GM23338 (cell line): Measurements from ENCODE around the gene AADACL3. TPM values are rescaled to one million over a fixed set of nuclear protein-coding genes. Genes with fewer than 3 reads are reported as not detected.

Experiments
- ATAC-seq: fragments of 200-7000 bp; cut with Tn5 transposase; 3 replicates; pipeline ENCODE4 v1.9.1; 2020
- DNase-seq: peaks from one replicate; pipeline ENCODE4 v3.0.0-alpha.2; 2015; ENCODE audit warnings: low spot score
- H2AFZ ChIP-seq: fragments of 200-600 bp; sonication (generic); 2 replicates; pipeline ENCODE4 v1.8.0; 2016; ENCODE audit warnings: antibody characterized with exemption, mild to moderate bottlenecking, moderate library complexity
- H3F3A ChIP-seq: fragments of 200-600 bp; sonication (generic); replicated peaks from 2 replicates; pipeline ENCODE4 v1.8.0; 2017; ENCODE audit warnings: antibody characterized with exemption, mixed run types, low read depth
- H3K27ac ChIP-seq: fragments of 200-600 bp; sonication (generic); 2 replicates; pipeline ENCODE4 v1.6.1; 2016; ENCODE audit warnings: low read depth
- H3K27me3 ChIP-seq: fragments of 200-600 bp; sonication (generic); 2 replicates; pipeline ENCODE4 v1.8.0; 2016; ENCODE audit warnings: mild to moderate bottlenecking, mixed run types, moderate library complexity; ENCODE audit not compliant: insufficient read depth
- H3K36me3 ChIP-seq: fragments of 200-600 bp; sonication (generic); 2 replicates; pipeline ENCODE4 v1.8.0; 2016; ENCODE audit warnings: mild to moderate bottlenecking; ENCODE audit not compliant: insufficient read depth
- H3K4me1 ChIP-seq: fragments of 200-600 bp; sonication (generic); 2 replicates; pipeline ENCODE4 v1.8.0; 2016; ENCODE audit warnings: mild to moderate bottlenecking, moderate library complexity; ENCODE audit not compliant: insufficient read depth
- H3K4me2 ChIP-seq: fragments of 200-600 bp; sonication (generic); 2 replicates; pipeline ENCODE4 v1.7.1; 2017; ENCODE audit warnings: mixed run types
- H3K4me3 ChIP-seq: fragments of 200-600 bp; sonication (generic); 2 replicates; pipeline ENCODE4 v1.6.1; 2016; ENCODE audit warnings: mixed run types
- H3K79me2 ChIP-seq: fragments of 200-600 bp; sonication (generic); replicated peaks from 2 replicates; pipeline ENCODE4 v1.8.0; 2017; ENCODE audit warnings: mild to moderate bottlenecking; ENCODE audit not compliant: insufficient read depth
- H3K9me2 ChIP-seq: fragments of 200-600 bp; sonication (generic); 2 replicates; pipeline ENCODE4 v1.8.0; 2017; ENCODE audit not compliant: insufficient read depth
- H4K20me1 ChIP-seq: fragments of 200-600 bp; sonication (generic); replicated peaks from 2 replicates; pipeline ENCODE4 v1.8.0; 2017; ENCODE audit warnings: mild to moderate bottlenecking; ENCODE audit not compliant: insufficient read depth
- H3K27ac Mint-ChIP-seq: 2 replicates; pipeline ENCODE4 v1.8.0; 2020; ENCODE audit warnings: inconsistent platforms, mild to moderate bottlenecking, moderate library complexity, mixed read lengths
- H3K27me3 Mint-ChIP-seq: 3 replicates; pipeline ENCODE4 v1.8.0; 2022; ENCODE audit warnings: low read depth, mild to moderate bottlenecking, moderate library complexity, mixed read lengths, inconsistent platforms; ENCODE audit not compliant: insufficient read depth, poor library complexity
- H3K36me3 Mint-ChIP-seq: 3 replicates; pipeline ENCODE4 v1.8.0; 2021; ENCODE audit warnings: low read depth, mild to moderate bottlenecking, inconsistent platforms, moderate library complexity, mixed read lengths
- H3K4me1 Mint-ChIP-seq: 3 replicates; pipeline ENCODE4 v1.8.0; 2020; ENCODE audit warnings: mild to moderate bottlenecking, inconsistent platforms, mixed read lengths
- H3K4me3 Mint-ChIP-seq: 3 replicates; pipeline ENCODE4 v1.8.0; 2021; ENCODE audit warnings: moderate library complexity, mild to moderate bottlenecking, inconsistent platforms, mixed read lengths
- H3K9me3 Mint-ChIP-seq: 3 replicates; pipeline ENCODE4 v1.8.0; 2020; ENCODE audit warnings: moderate library complexity, mild to moderate bottlenecking, inconsistent platforms, mixed read lengths
- CREB1 ChIP-seq: fragments of 250-450 bp; sonication (Bioruptor Pico); IDR thresholded peaks from 2 replicates; pipeline ENCODE4 v1.5.0; 2020; ENCODE audit warnings: low read depth, mild to moderate bottlenecking, moderate library complexity
- EZH2 ChIP-seq: fragments of 200-600 bp; sonication (generic); IDR thresholded peaks from one replicate; pipeline ENCODE4 v1.8.0; 2017; ENCODE audit warnings: antibody characterized with exemption, mild to moderate bottlenecking, low read depth; ENCODE audit not compliant: unreplicated experiment
- EZH2phosphoT487 ChIP-seq: fragments of 200-600 bp; sonication (generic); IDR thresholded peaks from one replicate; pipeline ENCODE4 v1.8.1; 2018; ENCODE audit warnings: antibody characterized with exemption; ENCODE audit not compliant: unreplicated experiment
- JUNB ChIP-seq: IDR thresholded peaks from one replicate; pipeline ENCODE4 v1.6.1; 2016; ENCODE audit warnings: antibody characterized with exemption; ENCODE audit not compliant: unreplicated experiment
- NANOG ChIP-seq: IDR thresholded peaks from 2 replicates; pipeline ENCODE4 v1.6.1; 2016; ENCODE audit warnings: antibody characterized with exemption, borderline replicate concordance
- POLR2AphosphoS5 ChIP-seq: IDR thresholded peaks from 2 replicates; pipeline ENCODE4 v1.6.1; 2016; ENCODE audit warnings: antibody characterized with exemption, low read depth
- STAT1 ChIP-seq: IDR thresholded peaks from one replicate; pipeline ENCODE4 v1.6.1; 2016; ENCODE audit warnings: antibody characterized with exemption; ENCODE audit not compliant: unreplicated experiment
- ZNF114 ChIP-seq: fragments of 250-450 bp; sonication (Bioruptor Pico); IDR thresholded peaks from 2 replicates; pipeline ENCODE4 v1.5.0; 2020; ENCODE audit warnings: mild to moderate bottlenecking, moderate library complexity
- ZNF331 ChIP-seq: fragments of 250-450 bp; sonication (Bioruptor Pico); IDR thresholded peaks from 2 replicates; pipeline ENCODE4 v1.5.0; 2020; ENCODE audit warnings: low read depth, mild to moderate bottlenecking, moderate library complexity
- polyA plus RNA-seq: library from polyadenylated mRNA; unstranded; fragments of >200 nt; fragmentation: Nextera tagmentation; extraction: Ambion mirVana; gene quantifications from 2 replicates; pipeline ENCODE4 v1.2.1, GENCODE V29; 2016
- total RNA-seq: library from RNA; depleted of rRNA; stranded (reverse); fragments of >200 nt; shearing (Covaris generic); gene quantifications from 2 replicates; pipeline ENCODE4 v1.2.3, GENCODE V29; 2014
- TF ChIP-seq, protein P1 (sequence below): fragments of 250-450 bp; sonication (Bioruptor Pico); IDR thresholded peaks from 2 replicates; pipeline ENCODE4 v1.5.0; 2020; ENCODE audit warnings: mild to moderate bottlenecking, moderate library complexity

The AADACL3 gene
- total and polyA plus RNA-seq, 2 experiments from 2014 or later: 0.47 to 1.5 TPM

DNA sequence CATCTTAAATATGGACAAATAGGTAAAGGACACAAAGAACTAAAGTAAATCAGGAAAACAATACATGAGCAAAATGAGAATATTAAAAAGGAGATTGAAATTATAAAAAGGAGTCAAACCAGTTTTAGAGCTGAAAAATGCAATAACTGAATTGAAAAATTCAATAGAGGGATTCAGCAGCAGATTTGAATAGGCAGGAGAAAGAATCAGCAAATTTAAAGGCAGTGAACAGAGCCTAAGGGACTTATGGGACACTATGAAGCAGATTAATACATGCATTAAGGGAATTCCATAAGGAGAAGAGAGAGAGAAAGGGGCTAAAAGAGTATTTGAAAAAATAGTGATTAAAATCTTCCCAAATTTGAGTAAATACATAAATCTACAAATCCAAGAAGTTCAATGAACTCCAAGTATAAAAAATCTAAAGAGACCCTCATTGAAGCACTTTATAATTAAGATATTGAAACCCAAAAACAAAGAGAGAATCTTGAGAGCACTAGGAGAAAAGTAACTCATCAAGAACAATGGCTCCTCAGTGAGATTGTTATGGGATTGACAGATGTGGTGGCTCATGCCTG, 33.0 kb downstream of the AADACL3 start:
- 0 out of 2 replicates have a peak, but pooled peaks cover 3% of the 10 kb centered on the region for H3K4me1 ChIP-seq
- H3K9me3 Mint-ChIP-seq: peaks cover 10% of the 10 kb centered on the region; the same call in 2 of the 3 replicates

More for the DNA sequence above, 33.0 kb downstream of the AADACL3 start:
- Mint-ChIP-seq H3K27me3 (no peaks in the 10 kb centered on the region), H3K36me3 (no peaks in the 10 kb centered on the region), H3K4me1 (no peaks in the 10 kb centered on the region), H3K27ac (no peak overlapping the region), H3K4me3 (no peak overlapping the region)
- Histone ChIP-seq H2AFZ (no peak overlapping the region), H3K27ac (no peak overlapping the region), H3K9me2 (no peaks in the 10 kb centered on the region), H3K79me2 (no peaks in the 10 kb centered on the region), H3K36me3 (no peaks in the 10 kb centered on the region), H3K4me3 (no peak overlapping the region), H3F3A (no peaks in the 10 kb centered on the region), H4K20me1 (no peaks in the 10 kb centered on the region), H3K27me3 (no peaks in the 10 kb centered on the region), H3K4me2 (no peak overlapping the region)
- ATAC-seq (no peak), DNase-seq (no peak)
- TF ChIP-seq EZH2phosphoT487 (no peak), JUNB (no peak), STAT1 (no peak), ZNF114 (CRISPR knock-in tag) (no peak), POLR2AphosphoS5 (no peak), ZNF331 (no peak), NANOG (no peak), CREB1 (CRISPR knock-in tag) (no peak), EZH2 (no peak)
- TF ChIP-seq, protein P1, sequence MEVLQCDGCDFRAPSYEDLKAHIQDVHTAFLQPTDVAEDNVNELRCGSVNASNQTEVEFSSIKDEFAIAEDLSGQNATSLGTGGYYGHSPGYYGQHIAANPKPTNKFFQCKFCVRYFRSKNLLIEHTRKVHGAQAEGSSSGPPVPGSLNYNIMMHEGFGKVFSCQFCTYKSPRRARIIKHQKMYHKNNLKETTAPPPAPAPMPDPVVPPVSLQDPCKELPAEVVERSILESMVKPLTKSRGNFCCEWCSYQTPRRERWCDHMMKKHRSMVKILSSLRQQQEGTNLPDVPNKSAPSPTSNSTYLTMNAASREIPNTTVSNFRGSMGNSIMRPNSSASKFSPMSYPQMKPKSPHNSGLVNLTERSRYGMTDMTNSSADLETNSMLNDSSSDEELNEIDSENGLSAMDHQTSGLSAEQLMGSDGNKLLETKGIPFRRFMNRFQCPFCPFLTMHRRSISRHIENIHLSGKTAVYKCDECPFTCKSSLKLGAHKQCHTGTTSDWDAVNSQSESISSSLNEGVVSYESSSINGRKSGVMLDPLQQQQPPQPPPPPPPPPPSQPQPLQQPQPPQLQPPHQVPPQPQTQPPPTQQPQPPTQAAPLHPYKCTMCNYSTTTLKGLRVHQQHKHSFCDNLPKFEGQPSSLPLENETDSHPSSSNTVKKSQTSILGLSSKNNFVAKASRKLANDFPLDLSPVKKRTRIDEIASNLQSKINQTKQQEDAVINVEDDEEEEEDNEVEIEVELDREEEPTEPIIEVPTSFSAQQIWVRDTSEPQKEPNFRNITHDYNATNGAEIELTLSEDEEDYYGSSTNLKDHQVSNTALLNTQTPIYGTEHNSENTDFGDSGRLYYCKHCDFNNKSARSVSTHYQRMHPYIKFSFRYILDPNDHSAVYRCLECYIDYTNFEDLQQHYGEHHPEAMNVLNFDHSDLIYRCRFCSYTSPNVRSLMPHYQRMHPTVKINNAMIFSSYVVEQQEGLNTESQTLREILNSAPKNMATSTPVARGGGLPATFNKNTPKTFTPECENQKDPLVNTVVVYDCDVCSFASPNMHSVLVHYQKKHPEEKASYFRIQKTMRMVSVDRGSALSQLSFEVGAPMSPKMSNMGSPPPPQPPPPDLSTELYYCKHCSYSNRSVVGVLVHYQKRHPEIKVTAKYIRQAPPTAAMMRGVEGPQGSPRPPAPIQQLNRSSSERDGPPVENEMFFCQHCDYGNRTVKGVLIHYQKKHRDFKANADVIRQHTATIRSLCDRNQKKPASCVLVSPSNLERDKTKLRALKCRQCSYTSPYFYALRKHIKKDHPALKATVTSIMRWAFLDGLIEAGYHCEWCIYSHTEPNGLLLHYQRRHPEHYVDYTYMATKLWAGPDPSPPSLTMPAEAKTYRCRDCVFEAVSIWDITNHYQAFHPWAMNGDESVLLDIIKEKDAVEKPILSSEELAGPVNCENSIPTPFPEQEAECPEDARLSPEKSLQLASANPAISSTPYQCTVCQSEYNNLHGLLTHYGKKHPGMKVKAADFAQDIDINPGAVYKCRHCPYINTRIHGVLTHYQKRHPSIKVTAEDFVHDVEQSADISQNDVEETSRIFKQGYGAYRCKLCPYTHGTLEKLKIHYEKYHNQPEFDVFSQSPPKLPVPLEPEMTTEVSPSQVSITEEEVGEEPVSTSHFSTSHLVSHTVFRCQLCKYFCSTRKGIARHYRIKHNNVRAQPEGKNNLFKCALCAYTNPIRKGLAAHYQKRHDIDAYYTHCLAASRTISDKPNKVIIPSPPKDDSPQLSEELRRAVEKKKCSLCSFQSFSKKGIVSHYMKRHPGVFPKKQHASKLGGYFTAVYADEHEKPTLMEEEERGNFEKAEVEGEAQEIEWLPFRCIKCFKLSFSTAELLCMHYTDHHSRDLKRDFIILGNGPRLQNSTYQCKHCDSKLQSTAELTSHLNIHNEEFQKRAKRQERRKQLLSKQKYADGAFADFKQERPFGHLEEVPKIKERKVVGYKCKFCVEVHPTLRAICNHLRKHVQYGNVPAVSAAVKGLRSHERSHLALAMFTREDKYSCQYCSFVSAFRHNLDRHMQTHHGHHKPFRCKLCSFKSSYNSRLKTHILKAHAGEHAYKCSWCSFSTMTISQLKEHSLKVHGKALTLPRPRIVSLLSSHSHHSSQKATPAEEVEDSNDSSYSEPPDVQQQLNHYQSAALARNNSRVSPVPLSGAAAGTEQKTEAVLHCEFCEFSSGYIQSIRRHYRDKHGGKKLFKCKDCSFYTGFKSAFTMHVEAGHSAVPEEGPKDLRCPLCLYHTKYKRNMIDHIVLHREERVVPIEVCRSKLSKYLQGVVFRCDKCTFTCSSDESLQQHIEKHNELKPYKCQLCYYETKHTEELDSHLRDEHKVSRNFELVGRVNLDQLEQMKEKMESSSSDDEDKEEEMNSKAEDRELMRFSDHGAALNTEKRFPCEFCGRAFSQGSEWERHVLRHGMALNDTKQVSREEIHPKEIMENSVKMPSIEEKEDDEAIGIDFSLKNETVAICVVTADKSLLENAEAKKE (CRISPR knock-in tag): no peak
